GM19043 (cell line): ENCODE data around the gene PDF.
A peak's percentile ranks its signal among the peaks of the same experiment; 100 is the strongest.
"Not testable (repeated sequence)": the region's sequence is repeated elsewhere in the genome, so short reads cannot be mapped to it uniquely, and the experiment has no call there.

Experiments
- ATAC-seq: cut with Tn5 transposase; IDR thresholded peaks from one replicate; pipeline ENCODE4 v1.9.1; 2021; ENCODE audit warnings: low read depth; ENCODE audit not compliant: unreplicated experiment

Gene PDF

GRCh38 chr16:69330286-69331109 lies at the start of gene PDF:
Gene PDF, minus strand, starts transcription at chr16:69330588. Its CDS starts 18 bp downstream, at chr16:69330570.
- peak; percentile 91 for ATAC-seq

- ATAC-seq = no peak
These were observed 48.4 kb upstream of the PDF start for GRCh38 chr16:69378760-69379159.

GRCh38 chr16:69378036-69378435 lies 47.6 kb upstream of the PDF start:
- ATAC-seq = no peak

- ATAC-seq = no peak
These were observed 46.1 kb upstream of the PDF start for GRCh38 chr16:69376393-69377059.

GRCh38 chr16:69373019-69373418 lies 42.6 kb upstream of the PDF start:
- no peak for ATAC-seq

- ATAC-seq = no peak
These were observed 41.2 kb upstream of the PDF start for GRCh38 chr16:69371564-69371963.

GRCh38 chr16:69368866-69369265 lies 38.5 kb upstream of the PDF start:
- ATAC-seq = no peak

- ATAC-seq = no peak
These were observed 37.6 kb upstream of the PDF start for GRCh38 chr16:69367980-69368379.

- no peak for ATAC-seq
These were observed 36.0 kb upstream of the PDF start for GRCh38 chr16:69366431-69366830.

GRCh38 chr16:69365901-69366300 lies 35.5 kb upstream of the PDF start:
- no peak for ATAC-seq

GRCh38 chr16:69364088-69364487 lies 33.7 kb upstream of the PDF start:
- ATAC-seq = no peak

GRCh38 chr16:69363281-69363717 lies 32.9 kb upstream of the PDF start:
- no peak for ATAC-seq

GRCh38 chr16:69360070-69360469 lies 29.7 kb upstream of the PDF start:
- ATAC-seq = not testable (repeated sequence)

GRCh38 chr16:69351309-69352027 lies 21.1 kb upstream of the PDF start, which contains the start of gene TMED6:
Gene TMED6, minus strand, starts transcription at chr16:69351786. Its CDS starts 33 bp downstream, at chr16:69351753.
- ATAC-seq = no peak

GRCh38 chr16:69350536-69351133 lies 20.2 kb upstream of the PDF start:
- no peak for ATAC-seq

- no peak for ATAC-seq
These were observed 19.1 kb upstream of the PDF start for GRCh38 chr16:69349536-69349935.

GRCh38 chr16:69348222-69348621 lies 17.8 kb upstream of the PDF start:
- no peak for ATAC-seq

- no peak for ATAC-seq
These were observed 16.3 kb upstream of the PDF start for GRCh38 chr16:69346683-69347082.

GRCh38 chr16:69345923-69346322 lies 15.5 kb upstream of the PDF start:
- ATAC-seq = no peak

- ATAC-seq = no peak
These were observed 13.8 kb upstream of the PDF start for GRCh38 chr16:69344171-69344570.
